SK-N-SH treated with all-trans-retinoic acid at 6 μM for 48 hours (cell line): ENCODE measurements around the gene SYK.

Experiments used
- ISL1 ChIP-seq: fragments of 250-450 bp; sonication (Bioruptor Pico); IDR thresholded peaks from 2 replicates; pipeline ENCODE4 v2.1.2; 2022; ENCODE audit warnings: mild to moderate bottlenecking, moderate library complexity
- OSR1 ChIP-seq: fragments of 250-450 bp; sonication (Bioruptor Pico); IDR thresholded peaks from 2 replicates; pipeline ENCODE4 v1.8.0; 2022; ENCODE audit warnings: moderate library complexity, mild to moderate bottlenecking, inconsistent platforms
- TCF4 ChIP-seq: fragments of 250-450 bp; sonication (Bioruptor Pico); IDR thresholded peaks from 2 replicates; pipeline ENCODE4 v1.8.0; 2021; ENCODE audit warnings: mild to moderate bottlenecking, moderate library complexity, borderline replicate concordance
- ZC3H10 ChIP-seq: fragments of 250-450 bp; sonication (Bioruptor Pico); IDR thresholded peaks from 2 replicates; pipeline ENCODE4 v1.5.1; 2021; ENCODE audit warnings: mild to moderate bottlenecking, moderate library complexity
- ZFP30 ChIP-seq: fragments of 450-650 bp; formaldehyde crosslinking; IDR thresholded peaks from 2 replicates; pipeline ENCODE4 v1.5.0; 2022; ENCODE audit warnings: mild to moderate bottlenecking, moderate library complexity
- ZNF565 ChIP-seq: fragments of 450-650 bp; formaldehyde crosslinking; conservative IDR thresholded peaks from 2 replicates; pipeline ENCODE4 v1.5.0; 2020; ENCODE audit warnings: low read depth, mild to moderate bottlenecking, moderate library complexity
- ZNF8 ChIP-seq: fragments of 450-650 bp; formaldehyde crosslinking; IDR thresholded peaks from 2 replicates; pipeline ENCODE4 v1.5.0; 2020; ENCODE audit warnings: mild to moderate bottlenecking, moderate library complexity
- TF ChIP-seq, protein P1 (sequence below): fragments of 250-450 bp; sonication (Bioruptor Pico); IDR thresholded peaks from 2 replicates; pipeline ENCODE4 v1.8.0; 2020; ENCODE audit warnings: mild to moderate bottlenecking, moderate library complexity, borderline replicate concordance
- TF ChIP-seq, protein P2 (sequence below): fragments of 250-450 bp; sonication (Bioruptor Pico); IDR thresholded peaks from 2 replicates; pipeline ENCODE4 v1.5.1; 2021; ENCODE audit warnings: mild to moderate bottlenecking, moderate library complexity
- TF ChIP-seq, protein P3 (sequence below): fragments of 250-450 bp; sonication (Bioruptor Pico); IDR thresholded peaks from 2 replicates; pipeline ENCODE4 v1.8.0; 2021; ENCODE audit warnings: low read depth, mild to moderate bottlenecking, moderate library complexity, borderline replicate concordance

DNA sequence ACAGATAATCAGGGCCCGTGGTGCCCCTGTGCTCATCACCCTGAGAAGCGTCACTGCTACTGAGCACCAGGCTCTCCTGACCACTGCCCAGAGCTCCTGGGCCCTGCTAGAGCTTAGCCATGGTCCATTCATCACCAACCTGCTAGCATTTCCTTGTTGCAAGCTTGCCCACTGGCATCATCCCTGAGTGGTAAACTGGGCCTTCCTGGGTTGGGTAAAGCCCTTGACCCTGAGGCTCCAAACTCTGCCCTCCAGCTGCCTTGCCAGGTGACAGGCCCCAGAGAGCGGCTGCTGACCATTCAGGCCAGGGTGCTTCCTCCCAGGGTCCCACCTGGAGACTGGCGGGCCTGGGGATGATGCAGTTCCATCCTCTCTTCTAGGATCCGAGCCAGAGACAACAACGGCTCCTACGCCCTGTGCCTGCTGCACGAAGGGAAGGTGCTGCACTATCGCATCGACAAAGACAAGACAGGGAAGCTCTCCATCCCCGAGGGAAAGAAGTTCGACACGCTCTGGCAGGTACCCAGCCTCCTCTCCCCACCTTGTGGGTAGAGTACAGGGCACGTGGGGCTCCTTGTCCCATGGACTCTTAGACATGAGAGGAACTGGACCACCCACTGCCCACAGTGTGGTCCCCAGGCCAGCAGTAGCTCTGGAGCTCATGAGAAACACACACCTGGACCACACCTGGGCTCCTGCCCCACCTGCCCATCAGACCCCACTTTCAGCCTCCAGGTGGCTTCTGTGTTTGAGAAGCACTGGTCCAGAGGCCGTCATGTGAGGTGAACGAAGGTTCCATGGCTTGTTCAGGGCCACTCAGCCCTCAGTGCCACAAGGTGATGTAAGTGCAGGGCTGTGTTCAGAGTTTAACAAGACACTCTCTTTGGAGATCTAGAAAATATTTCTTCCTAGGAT lies 60.5 kb downstream of the SYK start:
- TF ChIP-seq, protein P1, sequence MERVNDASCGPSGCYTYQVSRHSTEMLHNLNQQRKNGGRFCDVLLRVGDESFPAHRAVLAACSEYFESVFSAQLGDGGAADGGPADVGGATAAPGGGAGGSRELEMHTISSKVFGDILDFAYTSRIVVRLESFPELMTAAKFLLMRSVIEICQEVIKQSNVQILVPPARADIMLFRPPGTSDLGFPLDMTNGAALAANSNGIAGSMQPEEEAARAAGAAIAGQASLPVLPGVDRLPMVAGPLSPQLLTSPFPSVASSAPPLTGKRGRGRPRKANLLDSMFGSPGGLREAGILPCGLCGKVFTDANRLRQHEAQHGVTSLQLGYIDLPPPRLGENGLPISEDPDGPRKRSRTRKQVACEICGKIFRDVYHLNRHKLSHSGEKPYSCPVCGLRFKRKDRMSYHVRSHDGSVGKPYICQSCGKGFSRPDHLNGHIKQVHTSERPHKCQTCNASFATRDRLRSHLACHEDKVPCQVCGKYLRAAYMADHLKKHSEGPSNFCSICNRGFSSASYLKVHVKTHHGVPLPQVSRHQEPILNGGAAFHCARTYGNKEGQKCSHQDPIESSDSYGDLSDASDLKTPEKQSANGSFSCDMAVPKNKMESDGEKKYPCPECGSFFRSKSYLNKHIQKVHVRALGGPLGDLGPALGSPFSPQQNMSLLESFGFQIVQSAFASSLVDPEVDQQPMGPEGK = no peak
- TF ChIP-seq, protein P2, sequence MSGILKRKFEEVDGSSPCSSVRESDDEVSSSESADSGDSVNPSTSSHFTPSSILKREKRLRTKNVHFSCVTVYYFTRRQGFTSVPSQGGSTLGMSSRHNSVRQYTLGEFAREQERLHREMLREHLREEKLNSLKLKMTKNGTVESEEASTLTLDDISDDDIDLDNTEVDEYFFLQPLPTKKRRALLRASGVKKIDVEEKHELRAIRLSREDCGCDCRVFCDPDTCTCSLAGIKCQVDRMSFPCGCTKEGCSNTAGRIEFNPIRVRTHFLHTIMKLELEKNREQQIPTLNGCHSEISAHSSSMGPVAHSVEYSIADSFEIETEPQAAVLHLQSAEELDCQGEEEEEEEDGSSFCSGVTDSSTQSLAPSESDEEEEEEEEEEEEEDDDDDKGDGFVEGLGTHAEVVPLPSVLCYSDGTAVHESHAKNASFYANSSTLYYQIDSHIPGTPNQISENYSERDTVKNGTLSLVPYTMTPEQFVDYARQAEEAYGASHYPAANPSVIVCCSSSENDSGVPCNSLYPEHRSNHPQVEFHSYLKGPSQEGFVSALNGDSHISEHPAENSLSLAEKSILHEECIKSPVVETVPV (CRISPR knock-in tag) = no peak
- TF ChIP-seq, protein P3, sequence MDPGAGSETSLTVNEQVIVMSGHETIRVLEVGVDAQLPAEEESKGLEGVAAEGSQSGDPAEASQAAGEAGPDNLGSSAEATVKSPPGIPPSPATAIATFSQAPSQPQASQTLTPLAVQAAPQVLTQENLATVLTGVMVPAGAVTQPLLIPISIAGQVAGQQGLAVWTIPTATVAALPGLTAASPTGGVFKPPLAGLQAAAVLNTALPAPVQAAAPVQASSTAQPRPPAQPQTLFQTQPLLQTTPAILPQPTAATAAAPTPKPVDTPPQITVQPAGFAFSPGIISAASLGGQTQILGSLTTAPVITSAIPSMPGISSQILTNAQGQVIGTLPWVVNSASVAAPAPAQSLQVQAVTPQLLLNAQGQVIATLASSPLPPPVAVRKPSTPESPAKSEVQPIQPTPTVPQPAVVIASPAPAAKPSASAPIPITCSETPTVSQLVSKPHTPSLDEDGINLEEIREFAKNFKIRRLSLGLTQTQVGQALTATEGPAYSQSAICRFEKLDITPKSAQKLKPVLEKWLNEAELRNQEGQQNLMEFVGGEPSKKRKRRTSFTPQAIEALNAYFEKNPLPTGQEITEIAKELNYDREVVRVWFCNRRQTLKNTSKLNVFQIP (CRISPR knock-in tag) = no peak
- TF ChIP-seq ZFP30 (CRISPR knock-in tag) = no peak
- no peak for TF ChIP-seq ZNF8 (CRISPR knock-in tag)
- no peak for TF ChIP-seq ZC3H10 (CRISPR knock-in tag)
- TF ChIP-seq ISL1 (CRISPR knock-in tag) = no peak
- no peak for TF ChIP-seq OSR1 (CRISPR knock-in tag)
- no peak for TF ChIP-seq TCF4 (CRISPR knock-in tag)
- TF ChIP-seq ZNF565 = no peak
